Activated CD4-positive, alpha-beta T cell treated with anti-CD3 and anti-CD28 coated beads, Interleukin-10, Interleukin-2, amounts not matched to agents 100 ng/mL and 50 ng/mL, durations not matched to agents 16 hours and 8 hours (primary cell): Measurements from ENCODE around the gene B4GALT1.

ENCODE experiments used
- DNase-seq: peaks from one replicate; pipeline ENCODE4 v3.0.0-alpha.2; 2020

The B4GALT1 gene

GRCh38 chr9:33167084-33167971 is at the start of gene B4GALT1:
B4GALT1 (minus strand) TSS chr9:33167336; CDS start chr9:33167169, 167 bp downstream.
- peak; percentile 98 for DNase-seq

- no peak for DNase-seq
These were observed 44.7 kb upstream of the B4GALT1 start for GRCh38 chr9:33211695-33212393.

- no peak for DNase-seq
These were observed 43.0 kb upstream of the B4GALT1 start for GRCh38 chr9:33210006-33210715.

GRCh38 chr9:33209394-33209793 is 42.3 kb upstream of the B4GALT1 start:
- no peak for DNase-seq

GRCh38 chr9:33202552-33203201 is 35.5 kb upstream of the B4GALT1 start:
- DNase-seq: peak; percentile 40

- no peak for DNase-seq
These were observed 34.9 kb upstream of the B4GALT1 start for GRCh38 chr9:33202018-33202417.

GRCh38 chr9:33198165-33198564 is 31.0 kb upstream of the B4GALT1 start:
- no peak for DNase-seq

- no peak for DNase-seq
These were observed 30.4 kb upstream of the B4GALT1 start for GRCh38 chr9:33197279-33198152.

GRCh38 chr9:33196736-33197135 is 29.6 kb upstream of the B4GALT1 start:
- DNase-seq: no peak

GRCh38 chr9:33193818-33194217 is 26.7 kb upstream of the B4GALT1 start:
- DNase-seq: no peak

GRCh38 chr9:33192493-33193255 is 25.5 kb upstream of the B4GALT1 start:
- no peak for DNase-seq

GRCh38 chr9:33190021-33190705 is 23.0 kb upstream of the B4GALT1 start:
- DNase-seq: no peak

GRCh38 chr9:33189331-33189791 is 22.2 kb upstream of the B4GALT1 start:
- no peak for DNase-seq

- no peak for DNase-seq
These were observed 21.6 kb upstream of the B4GALT1 start for GRCh38 chr9:33188711-33189110.

- no peak for DNase-seq
These were observed 20.5 kb upstream of the B4GALT1 start for GRCh38 chr9:33187519-33188218.

- DNase-seq: no peak
These were observed 19.5 kb upstream of the B4GALT1 start for GRCh38 chr9:33186457-33187168.

GRCh38 chr9:33185858-33186257 is 18.7 kb upstream of the B4GALT1 start:
- DNase-seq: no peak

- no peak for DNase-seq
These were observed 18.3 kb upstream of the B4GALT1 start for GRCh38 chr9:33185406-33185805.

- no peak for DNase-seq
These were observed 17.8 kb upstream of the B4GALT1 start for GRCh38 chr9:33184963-33185362.
